Measurements from ENCODE around the gene MEPCE. TPM values are rescaled to one million over a fixed set of nuclear protein-coding genes. Genes with fewer than 3 reads are reported as not detected.
"Not testable (repeated sequence)": the region's sequence is repeated elsewhere in the genome, so short reads cannot be mapped to it uniquely, and the experiment has no call there.

MEPCE gene
- total RNA-seq: 10 to 100 TPM; 27.9 to 34.2 (median 30.8) TPM

- Histone ChIP-seq H3K4me1 (peaks cover 0 to 56% (median 27%) of the 10 kb centered on the region in 3 donors), H3K9me3 (no peaks in the 10 kb centered on the region), H3K27me3 (no peaks in the 10 kb centered on the region), H3K36me3 (peaks cover 0 to 38% of the 10 kb centered on the region in 2 donors), H3K27ac (peak within 1 kb of the TSS; percentile 94 to 99 (median 98)), H3K4me3 (peak within 1 kb of the TSS; percentile 91 to 95)
- TF ChIP-seq POLR2AphosphoS5 (IDR thresholded peaks at IDR 0.05) (no peak), POLR2A (IDR thresholded peaks at IDR 0.05) (peak in 1 of 2 donors; percentile 14)
- ATAC-seq: peak; percentile 74
- 0 to 1% methylated on average over 2 to 22 of the region's 95 CpGs for WGBS, 2 donors (ENCODE audit: low coverage in 1 of 2)
Measured at GRCh38 chr7:100429637-100430492, at the start of gene MEPCE. Gene MEPCE (plus strand): TSS chr7:100429831. CDS start chr7:100430019, 188 bp downstream.

- no peak for TF ChIP-seq POLR2AphosphoS5 (IDR thresholded peaks at IDR 0.05)
- TF ChIP-seq EP300 (IDR thresholded peaks at IDR 0.05): no peak
- TF ChIP-seq CTCF (IDR thresholded peaks at IDR 0.05): no peak
- TF ChIP-seq POLR2A (IDR thresholded peaks at IDR 0.05): no peak
- H3K36me3 ChIP-seq: peaks cover 0 to 8% of the 10 kb centered on the region in 2 donors
- peak; percentile 19 for ATAC-seq
- WGBS, 2 donors (ENCODE audit: low coverage in 1 of 2): 70 to 83% methylated on average over 1 to 4 of the region's 4 CpGs
- no peaks in the 10 kb centered on the region for H3K27me3 ChIP-seq
- H3K4me1 ChIP-seq: no peaks in the 10 kb centered on the region
- H3K27ac ChIP-seq: peak overlapping the region in 1 of 4 donors; percentile 5
- no peaks in the 10 kb centered on the region for H3K9me3 ChIP-seq
- H3K4me3 ChIP-seq: no peak overlapping the region
Measured at GRCh38 chr7:100380196-100380595, 49.4 kb upstream of the MEPCE start.

- H3K4me3 ChIP-seq, H3K27me3 ChIP-seq, H3K4me1 ChIP-seq, H3K36me3 ChIP-seq, H3K27ac ChIP-seq, H3K9me3 ChIP-seq, ATAC-seq: not testable (repeated sequence)
- WGBS, 2 donors (ENCODE audit: low coverage in 1 of 2): 64% methylated on average over 8 of the region's 49 CpGs; no CpG with 5 or more reads in 1 of the 2 donors
Measured at GRCh38 chr7:100381531-100382233, 47.9 kb upstream of the MEPCE start.

- H3K9me3 ChIP-seq, H3K27ac ChIP-seq, H3K4me1 ChIP-seq, H3K27me3 ChIP-seq, ATAC-seq, H3K4me3 ChIP-seq, H3K36me3 ChIP-seq: not testable (repeated sequence)
- WGBS, 2 donors (ENCODE audit: low coverage in 1 of 2): 71 to 74% methylated on average over 3 to 4 of the region's 8 CpGs
Measured at GRCh38 chr7:100382234-100382853, 47.3 kb upstream of the MEPCE start.

- no peaks in the 10 kb centered on the region for H3K9me3 ChIP-seq
- no peak for TF ChIP-seq POLR2AphosphoS5 (IDR thresholded peaks at IDR 0.05)
- no peak for TF ChIP-seq EP300 (IDR thresholded peaks at IDR 0.05)
- TF ChIP-seq POLR2A (IDR thresholded peaks at IDR 0.05): no peak
- TF ChIP-seq CTCF (IDR thresholded peaks at IDR 0.05): no peak
- 65 to 72% methylated on average over 2 to 6 of the region's 6 CpGs for WGBS, 2 donors (ENCODE audit: low coverage in 1 of 2)
- no peak overlapping the region for H3K4me3 ChIP-seq
- no peaks in the 10 kb centered on the region for H3K36me3 ChIP-seq
- ATAC-seq: no peak
- H3K27me3 ChIP-seq: no peaks in the 10 kb centered on the region
- H3K27ac ChIP-seq: no peak overlapping the region
- peaks cover 0 to 4% (median 0%) of the 10 kb centered on the region in 3 donors for H3K4me1 ChIP-seq
Measured at GRCh38 chr7:100384628-100385294, 44.9 kb upstream of the MEPCE start.

GRCh38 chr7:100386940-100387339 lies 42.7 kb upstream of the MEPCE start:
- Histone ChIP-seq H3K36me3 (no peaks in the 10 kb centered on the region), H3K27ac (no peak overlapping the region), H3K9me3 (no peaks in the 10 kb centered on the region), H3K4me1 (peaks cover 0 to 4% (median 0%) of the 10 kb centered on the region in 3 donors), H3K27me3 (peaks cover 2% of the 10 kb centered on the region), H3K4me3 (no peak overlapping the region)
- no peak for TF ChIP-seq EP300 (IDR thresholded peaks at IDR 0.05)
- no peak for TF ChIP-seq POLR2AphosphoS5 (IDR thresholded peaks at IDR 0.05)
- no peak for TF ChIP-seq CTCF (IDR thresholded peaks at IDR 0.05)
- no peak for TF ChIP-seq POLR2A (IDR thresholded peaks at IDR 0.05)
- ATAC-seq: no peak
- 28 to 46% methylated on average over 4 of the region's 5 CpGs for WGBS, 2 donors (ENCODE audit: low coverage in 1 of 2)

All from gastroesophageal sphincter (tissue), 4 donors.